GM19324 (cell line): ENCODE results near the gene SUSD2.
"Not testable (repeated sequence)": the region's sequence is repeated elsewhere in the genome, so short reads cannot be mapped to it uniquely, and the experiment has no call there.

ENCODE experiments used
- ATAC-seq: cut with Tn5 transposase; IDR thresholded peaks from one replicate; pipeline ENCODE4 v1.9.1; 2021; ENCODE audit warnings: mild to moderate bottlenecking, moderate library complexity; ENCODE audit not compliant: unreplicated experiment, low FRiP score

The SUSD2 gene

GRCh38 chr22:24181088-24181995, at the start of gene SUSD2:
SUSD2 (plus strand) TSS chr22:24181487; CDS start chr22:24181520, 33 bp downstream.
- ATAC-seq = no peak

GRCh38 chr22:24133187-24133965, 47.9 kb upstream of the SUSD2 start:
- ATAC-seq = no peak

- ATAC-seq = no peak
These were observed 47.0 kb upstream of the SUSD2 start for GRCh38 chr22:24134090-24134846.

GRCh38 chr22:24136533-24136932, 44.8 kb upstream of the SUSD2 start:
- ATAC-seq = not testable (repeated sequence)

- no peak for ATAC-seq
These were observed 43.7 kb upstream of the SUSD2 start for GRCh38 chr22:24137595-24137994.

- ATAC-seq = no peak
These were observed 42.5 kb upstream of the SUSD2 start for GRCh38 chr22:24138649-24139420.

GRCh38 chr22:24140357-24140756, 40.9 kb upstream of the SUSD2 start:
- ATAC-seq = no peak

GRCh38 chr22:24141586-24141985, 39.7 kb upstream of the SUSD2 start:
- ATAC-seq = no peak

GRCh38 chr22:24142241-24142640, 39.0 kb upstream of the SUSD2 start:
- ATAC-seq = no peak

GRCh38 chr22:24142831-24143230, 38.5 kb upstream of the SUSD2 start:
- ATAC-seq = no peak

GRCh38 chr22:24144056-24144777, 37.1 kb upstream of the SUSD2 start:
- no peak for ATAC-seq

GRCh38 chr22:24144778-24145085, 36.6 kb upstream of the SUSD2 start:
- no peak for ATAC-seq

- ATAC-seq = no peak
These were observed 35.7 kb upstream of the SUSD2 start for GRCh38 chr22:24145446-24146193.

- peak; percentile 59 for ATAC-seq
These were observed 35.1 kb upstream of the SUSD2 start for GRCh38 chr22:24146194-24146616.

GRCh38 chr22:24146791-24147353, 34.4 kb upstream of the SUSD2 start:
- no peak for ATAC-seq

GRCh38 chr22:24147666-24148065, 33.6 kb upstream of the SUSD2 start:
- no peak for ATAC-seq

- no peak for ATAC-seq
These were observed 32.8 kb upstream of the SUSD2 start for GRCh38 chr22:24148266-24149197.
